Stimulated activated CD4-positive, alpha-beta T cell treated with anti-CD3 and anti-CD28 coated beads, Interleukin-12 subunit alpha, Interleukin-12 subunit beta, amount 100 ng/mL, for 4 hours (primary cell): Measurements from ENCODE around the gene CRACDL.
"Not testable (repeated sequence)": the region's sequence is repeated elsewhere in the genome, so short reads cannot be mapped to it uniquely, and the experiment has no call there.

ENCODE experiments used
- DNase-seq: peaks from one replicate; pipeline ENCODE4 v3.0.0-alpha.2; 2020

CRACDL gene

GRCh38 chr2:98907385-98907784 lies 28.6 kb downstream of the CRACDL start:
- no peak for DNase-seq

- no peak for DNase-seq
Measured at GRCh38 chr2:98903767-98904485, 32.1 kb downstream of the CRACDL start.

- DNase-seq = no peak
Measured at GRCh38 chr2:98903064-98903355, 33.0 kb downstream of the CRACDL start.

- DNase-seq = no peak
Measured at GRCh38 chr2:98902209-98903063, 33.6 kb downstream of the CRACDL start.

- DNase-seq = no peak
Measured at GRCh38 chr2:98901702-98902101, 34.3 kb downstream of the CRACDL start.

GRCh38 chr2:98901291-98901690 lies 34.7 kb downstream of the CRACDL start:
- no peak for DNase-seq

- no peak for DNase-seq
Measured at GRCh38 chr2:98900721-98901120, 35.3 kb downstream of the CRACDL start.

GRCh38 chr2:98899703-98900078 lies 36.3 kb downstream of the CRACDL start:
- not testable (repeated sequence) for DNase-seq

GRCh38 chr2:98899041-98899702 lies 36.9 kb downstream of the CRACDL start:
- no peak for DNase-seq

GRCh38 chr2:98898423-98898841 lies 37.6 kb downstream of the CRACDL start:
- no peak for DNase-seq

- DNase-seq = no peak
Measured at GRCh38 chr2:98897746-98898145, 38.3 kb downstream of the CRACDL start.

GRCh38 chr2:98896944-98897343 lies 39.1 kb downstream of the CRACDL start:
- no peak for DNase-seq

GRCh38 chr2:98896416-98896815 lies 39.6 kb downstream of the CRACDL start:
- no peak for DNase-seq

GRCh38 chr2:98895901-98896300 lies 40.1 kb downstream of the CRACDL start:
- no peak for DNase-seq

GRCh38 chr2:98895221-98895620 lies 40.8 kb downstream of the CRACDL start:
- no peak for DNase-seq

GRCh38 chr2:98894331-98895000 lies 41.6 kb downstream of the CRACDL start:
- DNase-seq = no peak

GRCh38 chr2:98893911-98894321 lies 42.1 kb downstream of the CRACDL start:
- DNase-seq = no peak

- DNase-seq = no peak
Measured at GRCh38 chr2:98892871-98893270, 43.2 kb downstream of the CRACDL start.

GRCh38 chr2:98891591-98891990 lies 44.4 kb downstream of the CRACDL start:
- DNase-seq = no peak

- DNase-seq = no peak
Measured at GRCh38 chr2:98886066-98886554, 49.9 kb downstream of the CRACDL start.

- no peak for DNase-seq
Measured at GRCh38 chr2:98884658-98885057, 51.4 kb downstream of the CRACDL start.

GRCh38 chr2:98883780-98884211 lies 52.2 kb downstream of the CRACDL start:
- DNase-seq = no peak
